ENCODE measurements around the gene ASPG.

DNA sequence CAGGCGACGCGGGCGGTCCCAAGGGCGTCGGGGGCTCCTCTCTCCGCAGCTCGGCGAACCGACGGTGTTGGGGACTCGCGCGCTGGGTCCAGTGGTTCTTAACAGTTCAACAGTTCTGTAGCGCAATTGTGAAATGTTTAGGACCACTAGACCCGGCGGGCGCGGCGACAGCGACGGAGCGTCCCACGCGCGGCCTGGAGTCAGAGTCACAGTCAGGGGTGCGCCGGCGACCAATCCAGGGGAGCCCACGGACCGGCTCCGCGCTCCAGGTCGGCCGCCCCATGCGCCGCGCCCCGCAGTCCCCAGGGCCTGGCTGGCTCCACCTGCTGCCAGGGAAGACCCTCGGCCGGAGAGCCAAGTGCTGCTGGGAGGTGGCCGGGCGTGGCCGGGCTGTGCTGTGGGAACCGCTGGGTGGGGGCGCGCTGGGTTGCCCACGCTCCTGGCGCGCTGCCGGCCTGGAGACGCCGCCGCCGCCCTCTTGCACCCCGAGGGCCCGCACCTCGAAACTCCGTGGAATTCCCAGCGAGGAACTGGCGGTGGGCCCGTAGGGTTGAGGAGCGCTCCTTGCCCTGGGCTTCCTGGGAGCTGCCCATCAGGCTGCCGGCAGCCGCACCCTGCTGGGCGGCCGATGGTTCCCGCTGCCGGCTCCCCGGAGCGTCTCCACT is 32.0 kb downstream of the ASPG start:
- TF ChIP-seq CTCF (IDR thresholded peaks at IDR 0.05) (no peak), POLR2A (IDR thresholded peaks at IDR 0.05) (no peak), EP300 (IDR thresholded peaks at IDR 0.05) (no peak)

All from ovary (tissue), 3 donors.